Keratinocyte (primary cell): ENCODE results near the gene FBXW12. TPM values are rescaled to one million over a fixed set of nuclear protein-coding genes. Genes with fewer than 3 reads are reported as not detected.

Source experiments
- DNase-seq: peaks from one replicate; pipeline ENCODE4 v3.0.0-alpha.2; 2011; ENCODE audit warnings: low read depth, missing footprints, low spot score
- FAIRE-seq: peaks from 2 replicates; lab custom pipeline; 2011; peaks lifted over from hg19 to GRCh38; lab: Jason Lieb, UNC
- H2AFZ ChIP-seq: 2 replicates; pipeline ENCODE4 v1.6.0; 2012; ENCODE audit warnings: low read length, control low read depth, inconsistent platforms; ENCODE audit not compliant: control insufficient read depth
- H3K27ac ChIP-seq: 2 replicates; pipeline ENCODE4 v1.5.1; 2011; ENCODE audit warnings: low read length; ENCODE audit not compliant: control insufficient read depth, insufficient read depth
- H3K27me3 ChIP-seq: 3 replicates; pipeline ENCODE4 v1.6.0; 2011; ENCODE audit warnings: low read length; ENCODE audit not compliant: control insufficient read depth, insufficient read depth; ENCODE audit errors: extremely low read depth
- H3K36me3 ChIP-seq, 2 experiments: 2 replicates in 1 of 2; 3 replicates in 1 of 2; pipeline ENCODE4 v1.5.1; 2011; ENCODE audit warnings: low read length in 2 of 2, mild to moderate bottlenecking in 1 of 2; ENCODE audit not compliant: control insufficient read depth in 2 of 2, insufficient read depth in 2 of 2; ENCODE audit errors: extremely low read depth in 1 of 2
- H3K4me1 ChIP-seq: 3 replicates; pipeline ENCODE4 v1.5.1; 2011; ENCODE audit warnings: low read length; ENCODE audit not compliant: control insufficient read depth, insufficient read depth; ENCODE audit errors: extremely low read depth
- H3K4me2 ChIP-seq: 3 replicates; pipeline ENCODE4 v1.6.0; 2011; ENCODE audit warnings: low read depth, low read length; ENCODE audit not compliant: control insufficient read depth, insufficient read depth; ENCODE audit errors: extremely low read depth
- H3K4me3 ChIP-seq, 3 experiments: fragments of 200-600 bp in 1 of 3; sonication (generic) in 1 of 3; 2 replicates in 2 of 3; 3 replicates in 1 of 3; pipeline ENCODE4 v1.5.1; 2011 to 2016; ENCODE audit warnings: low read length in 3 of 3, mild to moderate bottlenecking in 3 of 3, control low read depth in 2 of 3, inconsistent platforms in 1 of 3, low read depth in 1 of 3, mixed read lengths in 1 of 3, mixed run types in 1 of 3, moderate library complexity in 1 of 3; ENCODE audit not compliant: control insufficient read depth in 2 of 3, insufficient read depth in 2 of 3; ENCODE audit errors: extremely low read depth in 1 of 3
- H3K79me2 ChIP-seq: 2 replicates; pipeline ENCODE4 v1.6.0; 2012; ENCODE audit warnings: low read length; ENCODE audit not compliant: control insufficient read depth, insufficient read depth
- H3K9ac ChIP-seq: 3 replicates; pipeline ENCODE4 v1.6.0; 2011; ENCODE audit warnings: low read length; ENCODE audit not compliant: control insufficient read depth, insufficient read depth; ENCODE audit errors: extremely low read depth
- H3K9me1 ChIP-seq: 3 replicates; pipeline ENCODE4 v1.6.0; 2011; ENCODE audit warnings: low read length; ENCODE audit not compliant: control insufficient read depth, insufficient read depth; ENCODE audit errors: extremely low read depth
- H3K9me3 ChIP-seq: 2 replicates; pipeline ENCODE4 v1.5.1; 2012; ENCODE audit warnings: low read depth, low read length; ENCODE audit not compliant: control insufficient read depth
- H4K20me1 ChIP-seq: 3 replicates; pipeline ENCODE4 v1.6.0; 2011; ENCODE audit warnings: low read length; ENCODE audit not compliant: control insufficient read depth, insufficient read depth; ENCODE audit errors: extremely low read depth
- EZH2 ChIP-seq: IDR thresholded peaks from one replicate; pipeline ENCODE4 v1.6.1; 2012; ENCODE audit warnings: inconsistent platforms, mild to moderate bottlenecking, low read length, moderate library complexity
- dilution Hi-C: fragments of 300-500 bp; cut with MboI; formaldehyde crosslinking; loops from one replicate; pipeline ENCODE4 v1.7.0; 2020; ENCODE audit warnings: low sequenced_read_pairs; ENCODE audit not compliant: extremely low pct_ligation_motif_present
- polyA plus RNA-seq, 5 experiments: library from polyadenylated mRNA; depleted of rRNA in 3 of 5; stranded (reverse) in 3 of 5; stranded (forward) in 1 of 5; unstranded in 1 of 5; fragments of >200 nt; gene quantifications; 1 replicate in 1 of 5; 2 replicates in 3 of 5; 3 replicates in 1 of 5; pipeline versions ENCODE4 v1.2.1 to v1.2.3, GENCODE V29; 2011 to 2012; ENCODE audit warnings: missing spikeins in 2 of 5, low read depth in 1 of 5, low replicate concordance in 1 of 5
- TF ChIP-seq, protein P1 (sequence below), 3 experiments: IDR thresholded peaks in 1 of 3; conservative IDR thresholded peaks in 1 of 3; optimal IDR thresholded peaks in 1 of 3; 2 replicates in 2 of 3; 3 replicates in 1 of 3; pipeline versions ENCODE3 to v1.5.1; 2011; ENCODE audit warnings: low read length in 3 of 3, mild to moderate bottlenecking in 3 of 3, moderate library complexity in 2 of 3, control low read depth in 1 of 3, inconsistent platforms in 1 of 3; ENCODE audit not compliant: insufficient read depth in 2 of 3; ENCODE audit errors: extremely low read depth in 1 of 3

The FBXW12 gene
- polyA plus RNA-seq, 1 donor (not counting 4 experiments of a cell fraction or from before 2014, with no cell fraction given) = not detected

DNA sequence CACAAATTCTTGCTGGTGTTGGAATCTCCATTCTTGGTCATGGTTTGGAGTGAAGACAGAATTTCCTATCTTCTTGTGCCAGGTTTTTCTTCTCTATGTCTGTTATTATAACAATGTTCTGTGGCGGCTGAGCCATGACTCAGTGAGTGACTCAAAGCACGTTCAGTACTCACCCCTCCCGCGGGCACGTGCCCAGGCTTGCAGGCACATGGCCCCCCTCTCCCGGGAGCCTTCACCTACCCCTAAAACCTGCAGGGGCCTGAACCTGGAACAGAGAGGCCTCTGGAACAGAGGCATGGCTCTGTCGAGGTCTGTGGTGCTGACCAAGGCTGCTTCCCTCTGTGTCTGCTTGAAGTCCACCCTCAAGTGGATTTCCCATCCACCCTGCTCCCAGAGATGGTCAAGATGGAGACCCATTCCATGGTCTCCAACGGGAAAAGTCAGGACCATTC, 30.3 kb downstream of the FBXW12 start:
- FAIRE-seq (peak; percentile 92), DNase-seq (peak; percentile 86)
- Histone ChIP-seq H3K9me3 (no peaks in the 10 kb centered on the region), H3K27ac (peak overlapping the region; percentile 79), H4K20me1 (no peaks in the 10 kb centered on the region), H3K9ac (peak overlapping the region; percentile 39), H3K9me1 (no peaks in the 10 kb centered on the region), H3K4me1 (peaks cover 23% of the 10 kb centered on the region), H3K79me2 (no peaks in the 10 kb centered on the region), H2AFZ (no peak overlapping the region), H3K4me3 (peak overlapping the region in 1 of 3 experiments; percentile 32), H3K4me2 (peak overlapping the region; percentile 78), H3K27me3 (no peaks in the 10 kb centered on the region), H3K36me3 (peaks cover 33 to 47% of the 10 kb centered on the region in 2 experiments)
- dilution Hi-C loops = no loop called here
- TF ChIP-seq, protein P1, sequence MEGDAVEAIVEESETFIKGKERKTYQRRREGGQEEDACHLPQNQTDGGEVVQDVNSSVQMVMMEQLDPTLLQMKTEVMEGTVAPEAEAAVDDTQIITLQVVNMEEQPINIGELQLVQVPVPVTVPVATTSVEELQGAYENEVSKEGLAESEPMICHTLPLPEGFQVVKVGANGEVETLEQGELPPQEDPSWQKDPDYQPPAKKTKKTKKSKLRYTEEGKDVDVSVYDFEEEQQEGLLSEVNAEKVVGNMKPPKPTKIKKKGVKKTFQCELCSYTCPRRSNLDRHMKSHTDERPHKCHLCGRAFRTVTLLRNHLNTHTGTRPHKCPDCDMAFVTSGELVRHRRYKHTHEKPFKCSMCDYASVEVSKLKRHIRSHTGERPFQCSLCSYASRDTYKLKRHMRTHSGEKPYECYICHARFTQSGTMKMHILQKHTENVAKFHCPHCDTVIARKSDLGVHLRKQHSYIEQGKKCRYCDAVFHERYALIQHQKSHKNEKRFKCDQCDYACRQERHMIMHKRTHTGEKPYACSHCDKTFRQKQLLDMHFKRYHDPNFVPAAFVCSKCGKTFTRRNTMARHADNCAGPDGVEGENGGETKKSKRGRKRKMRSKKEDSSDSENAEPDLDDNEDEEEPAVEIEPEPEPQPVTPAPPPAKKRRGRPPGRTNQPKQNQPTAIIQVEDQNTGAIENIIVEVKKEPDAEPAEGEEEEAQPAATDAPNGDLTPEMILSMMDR (optimal IDR thresholded peaks at IDR 0.05 in 1 of 3, IDR thresholded peaks at IDR 0.05 in 1 of 3, conservative IDR thresholded peaks at IDR 0.05 in 1 of 3; ENCODE audit: extremely low read depth in 1 of 3, insufficient read depth in 2 of 3, low read length in 3 of 3) = no peak
- no peak for TF ChIP-seq EZH2

DNA sequence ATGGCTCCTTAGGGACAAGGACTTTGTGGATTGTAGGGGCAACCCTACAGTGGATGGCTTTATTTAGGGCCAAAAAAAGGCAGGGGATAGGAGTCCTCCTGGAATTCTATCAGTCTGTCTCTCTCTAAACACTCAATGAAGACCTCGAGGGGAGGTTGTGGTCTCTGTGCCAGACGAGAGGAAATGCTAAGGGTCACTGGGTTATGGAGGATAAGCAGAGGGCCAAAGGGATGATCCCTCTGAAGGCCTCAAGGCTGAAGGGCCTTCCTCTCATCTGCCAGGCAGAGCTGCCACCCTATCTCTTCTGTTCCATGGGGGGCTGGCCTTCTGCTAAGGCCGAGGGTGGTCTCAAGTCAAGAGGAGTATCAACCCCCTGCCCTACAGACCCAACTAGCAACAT, 30.9 kb downstream of the FBXW12 start:
- no peaks in the 10 kb centered on the region for H3K9me1 ChIP-seq

More for the DNA sequence above, 30.9 kb downstream of the FBXW12 start:
- H2AFZ ChIP-seq = no peak overlapping the region
- H3K79me2 ChIP-seq = no peaks in the 10 kb centered on the region
- TF ChIP-seq, protein P1 (optimal IDR thresholded peaks at IDR 0.05 in 1 of 3, IDR thresholded peaks at IDR 0.05 in 1 of 3, conservative IDR thresholded peaks at IDR 0.05 in 1 of 3; ENCODE audit: extremely low read depth in 1 of 3, insufficient read depth in 2 of 3, low read length in 3 of 3) = no peak
- TF ChIP-seq EZH2 = no peak
- no peaks in the 10 kb centered on the region for H3K9me3 ChIP-seq
- DNase-seq (no peak), FAIRE-seq (peak; percentile 67)
- peak overlapping the region; percentile 79 for H3K27ac ChIP-seq
- no peaks in the 10 kb centered on the region for H3K27me3 ChIP-seq
- no peaks in the 10 kb centered on the region for H4K20me1 ChIP-seq
- no peak overlapping the region for H3K9ac ChIP-seq
- peaks cover 23% of the 10 kb centered on the region for H3K4me1 ChIP-seq
- no peak overlapping the region for H3K4me3 ChIP-seq
- H3K4me2 ChIP-seq = no peak overlapping the region
- peaks cover 38 to 52% of the 10 kb centered on the region in 2 experiments for H3K36me3 ChIP-seq
- dilution Hi-C loops = no loop called here
